ENCODE results near the gene VPS8. TPM values are rescaled to one million over a fixed set of nuclear protein-coding genes. Genes with fewer than 3 reads are reported as not detected.
"Not testable (repeated sequence)": the region's sequence is repeated elsewhere in the genome, so short reads cannot be mapped to it uniquely, and the experiment has no call there.

Gene VPS8
- total RNA-seq, 3 donors from 2014 or later (not counting 1 experiment from before 2014, with no cell fraction given) = 89.3 to 127 (median 115) TPM

- Histone ChIP-seq H3K36me3 (ENCODE audit: control insufficient read depth, insufficient read depth, low read length) (peaks cover 3% of the 10 kb centered on the region), H3K4me1 (ENCODE audit: control insufficient read depth, insufficient read depth, low read length) (no peaks in the 10 kb centered on the region), H3K27me3 (ENCODE audit: control insufficient read depth, insufficient read depth, low read length) (no peaks in the 10 kb centered on the region), H3K27ac (ENCODE audit: low read length) (no peak overlapping the region), H3K9me3 (ENCODE audit: control insufficient read depth, insufficient read depth, low read length) (no peaks in the 10 kb centered on the region), H3K4me3 (ENCODE audit: low read length) (no peak overlapping the region)
- ATAC-seq (no peak), DNase-seq (no peak)
- no peak for TF ChIP-seq CTCF (IDR thresholded peaks at IDR 0.05)
- Mint-ChIP-seq H3K4me3 (no peak overlapping the region), H3K36me3 (peaks cover 21% of the 10 kb centered on the region), H3K4me1 (no peaks in the 10 kb centered on the region), H3K9me3 (no peaks in the 10 kb centered on the region), H3K27me3 (ENCODE audit: low read depth in 2 of 2) (no peaks in the 10 kb centered on the region), H3K27ac (no peak overlapping the region)
- intact Hi-C loops (cut with micrococcal nuclease) = no loop called here
- 94% methylated on average over 7 of the region's 7 CpGs for WGBS (ENCODE audit: insufficient coverage)
Measured at GRCh38 chr3:184945886-184946625, 134.1 kb downstream of the VPS8 start.

- H3K27ac Mint-ChIP-seq = no peak overlapping the region
- Histone ChIP-seq H3K27ac (ENCODE audit: low read length) (no peak overlapping the region), H3K4me1 (ENCODE audit: control insufficient read depth, insufficient read depth, low read length) (no peaks in the 10 kb centered on the region), H3K27me3 (ENCODE audit: control insufficient read depth, insufficient read depth, low read length) (no peaks in the 10 kb centered on the region), H3K9me3 (ENCODE audit: control insufficient read depth, insufficient read depth, low read length) (no peaks in the 10 kb centered on the region), H3K36me3 (ENCODE audit: control insufficient read depth, insufficient read depth, low read length) (peaks cover 3% of the 10 kb centered on the region), H3K4me3 (ENCODE audit: low read length) (no peak overlapping the region)
- DNase-seq (no peak), ATAC-seq (no peak)
- 100% methylated on average over 2 of the region's 3 CpGs for WGBS (ENCODE audit: insufficient coverage)
- intact Hi-C loops (cut with micrococcal nuclease) = no loop called here
- no peaks in the 10 kb centered on the region for H3K27me3 Mint-ChIP-seq (ENCODE audit: low read depth in 2 of 2)
- no peak overlapping the region for H3K4me3 Mint-ChIP-seq
- no peaks in the 10 kb centered on the region for H3K4me1 Mint-ChIP-seq
- no peak for TF ChIP-seq CTCF (IDR thresholded peaks at IDR 0.05)
- no peaks in the 10 kb centered on the region for H3K9me3 Mint-ChIP-seq
- peaks cover 21% of the 10 kb centered on the region for H3K36me3 Mint-ChIP-seq
Measured at GRCh38 chr3:184946917-184947316, 135.0 kb downstream of the VPS8 start.

DNA sequence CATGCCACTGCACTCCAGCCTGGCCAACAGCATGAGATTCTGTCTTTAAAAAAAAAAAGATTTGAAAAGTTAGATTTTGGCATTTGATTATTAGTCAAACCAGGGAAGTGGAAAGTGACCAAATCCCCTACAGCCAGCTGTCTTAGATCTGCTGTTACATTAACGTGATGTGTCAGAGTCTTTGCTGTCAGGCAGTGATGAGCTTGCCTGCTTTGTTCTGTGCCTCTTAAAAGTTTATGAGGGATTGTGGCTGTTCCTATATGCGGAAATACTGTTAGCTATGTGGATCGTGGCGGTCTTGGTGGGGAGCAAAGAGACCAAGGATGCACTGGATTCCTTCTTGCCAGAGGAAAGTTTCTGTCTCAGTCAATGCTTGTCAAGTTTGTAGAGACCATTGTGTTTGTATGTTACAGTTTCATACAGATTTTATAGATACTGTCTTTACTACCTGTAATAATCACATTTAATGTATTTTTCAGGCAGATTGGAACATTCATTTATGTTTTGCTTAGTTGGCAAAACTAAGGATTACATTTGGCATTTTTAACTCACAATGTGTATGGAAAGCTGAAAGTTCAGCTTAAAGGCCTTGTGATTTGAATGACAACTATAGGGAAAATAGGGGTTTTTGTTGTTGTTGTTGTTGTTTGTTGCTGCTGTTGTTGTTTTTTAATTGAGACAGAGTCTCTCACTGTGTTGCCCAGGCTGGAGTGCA lies 137.4 kb downstream of the VPS8 start:
- no peak overlapping the region for H3K4me3 ChIP-seq (ENCODE audit: low read length)
- H3K27me3 ChIP-seq (ENCODE audit: control insufficient read depth, insufficient read depth, low read length) = no peaks in the 10 kb centered on the region
- Mint-ChIP-seq H3K27ac (no peak overlapping the region), H3K4me1 (peaks cover 0 to 6% of the 10 kb centered on the region in 2 donors), H3K27me3 (ENCODE audit: low read depth in 2 of 2) (no peaks in the 10 kb centered on the region), H3K9me3 (no peaks in the 10 kb centered on the region), H3K4me3 (no peak overlapping the region), H3K36me3 (peaks cover 4% of the 10 kb centered on the region)
- ATAC-seq (no peak), DNase-seq (no peak)
- no peak overlapping the region for H3K27ac ChIP-seq (ENCODE audit: low read length)
- TF ChIP-seq CTCF (IDR thresholded peaks at IDR 0.05) = no peak
- 97% methylated on average over 4 of the region's 4 CpGs for WGBS (ENCODE audit: insufficient coverage)
- H3K36me3 ChIP-seq (ENCODE audit: control insufficient read depth, insufficient read depth, low read length) = no peaks in the 10 kb centered on the region
- intact Hi-C loops (cut with micrococcal nuclease) = no loop called here
- no peaks in the 10 kb centered on the region for H3K4me1 ChIP-seq (ENCODE audit: control insufficient read depth, insufficient read depth, low read length)
- H3K9me3 ChIP-seq (ENCODE audit: control insufficient read depth, insufficient read depth, low read length) = no peaks in the 10 kb centered on the region

- H3K4me1 Mint-ChIP-seq; H3K27ac Mint-ChIP-seq; H3K4me1 ChIP-seq (ENCODE audit: control insufficient read depth, insufficient read depth, low read length); H3K9me3 Mint-ChIP-seq; H3K27ac ChIP-seq (ENCODE audit: low read length); H3K4me3 Mint-ChIP-seq; ATAC-seq; H3K9me3 ChIP-seq (ENCODE audit: control insufficient read depth, insufficient read depth, low read length); H3K36me3 Mint-ChIP-seq; intact Hi-C loops (cut with micrococcal nuclease); H3K4me3 ChIP-seq (ENCODE audit: low read length); H3K36me3 ChIP-seq (ENCODE audit: control insufficient read depth, insufficient read depth, low read length); H3K27me3 ChIP-seq (ENCODE audit: control insufficient read depth, insufficient read depth, low read length); DNase-seq; H3K27me3 Mint-ChIP-seq (ENCODE audit: low read depth in 2 of 2): not testable (repeated sequence)
- WGBS (ENCODE audit: insufficient coverage) = 100% methylated on average over 1 of the region's 1 CpG
Measured at GRCh38 chr3:184950816-184951215, 138.8 kb downstream of the VPS8 start.

Measured in natural killer cell (primary cell).